Measurements from ENCODE around the gene HSD11B1L.
"Not testable (repeated sequence)": the region's sequence is repeated elsewhere in the genome, so short reads cannot be mapped to it uniquely, and the experiment has no call there.

Gene HSD11B1L

GRCh38 chr19:5700455-5701092 is 19.7 kb downstream of the HSD11B1L start:
- DNase-seq (ENCODE audit: low spot score): no peak

GRCh38 chr19:5702053-5702410 is 21.2 kb downstream of the HSD11B1L start:
- DNase-seq (ENCODE audit: low spot score): not testable (repeated sequence)

DNA sequence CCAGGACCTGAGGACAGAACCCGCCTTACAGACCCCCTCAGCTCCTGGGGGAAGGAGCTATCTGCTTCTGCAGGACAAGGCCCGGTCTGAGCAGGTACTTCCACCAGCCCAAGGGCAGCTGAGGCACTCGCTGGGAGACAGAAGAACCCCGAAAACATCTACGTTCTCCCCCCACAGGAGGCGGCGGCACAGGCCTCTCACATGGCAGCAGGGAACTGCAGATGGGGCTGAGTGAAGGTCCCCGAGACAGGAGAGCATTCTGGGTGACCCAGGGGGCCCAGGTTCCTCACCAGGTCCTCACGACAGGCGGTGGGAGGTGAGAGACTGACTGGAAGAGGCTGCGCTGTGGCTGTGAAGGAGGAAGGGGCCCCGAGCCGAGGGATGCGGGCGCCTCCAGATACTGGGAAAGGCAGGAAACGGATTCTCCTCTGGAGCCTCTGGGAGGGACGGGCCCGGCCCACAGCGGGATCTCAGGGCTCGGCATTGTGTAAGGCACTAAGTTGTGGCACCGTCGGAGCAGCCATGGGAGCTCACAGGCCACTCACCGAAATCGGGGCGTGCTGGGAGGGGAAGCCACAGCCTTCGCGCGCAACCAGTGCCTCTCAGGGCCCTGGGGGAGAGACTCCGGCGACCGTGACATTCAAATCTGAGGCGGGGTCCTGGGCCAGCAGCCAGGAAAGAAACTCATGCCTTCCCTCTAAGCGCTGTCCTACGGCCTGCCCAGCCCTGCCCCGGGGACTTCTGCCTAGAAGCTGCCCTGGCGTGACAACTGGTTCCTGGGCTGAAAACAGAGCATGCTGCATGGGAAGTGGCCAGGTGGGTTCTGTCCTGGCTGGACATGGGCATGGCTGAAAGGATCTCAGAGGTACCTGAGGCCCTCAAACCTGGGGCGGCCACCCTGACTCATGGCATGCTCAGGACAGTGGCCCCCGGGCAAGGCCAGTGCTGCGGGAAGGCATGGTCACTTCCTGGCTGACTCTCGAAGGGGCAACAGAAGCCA is 23.3 kb downstream of the HSD11B1L start:
- DNase-seq (ENCODE audit: low spot score): no peak

- no peak for DNase-seq (ENCODE audit: low spot score)
Measured at GRCh38 chr19:5705552-5705951, 24.7 kb downstream of the HSD11B1L start.

- no peak for DNase-seq (ENCODE audit: low spot score)
Measured at GRCh38 chr19:5706876-5707573, 26.2 kb downstream of the HSD11B1L start.

GRCh38 chr19:5707576-5708575 is 27.0 kb downstream of the HSD11B1L start:
- no peak for DNase-seq (ENCODE audit: low spot score)

GRCh38 chr19:5711025-5711424 is 30.2 kb downstream of the HSD11B1L start:
- DNase-seq (ENCODE audit: low spot score): no peak

- DNase-seq (ENCODE audit: low spot score): no peak
Measured at GRCh38 chr19:5711713-5712161, 30.9 kb downstream of the HSD11B1L start.

DNA sequence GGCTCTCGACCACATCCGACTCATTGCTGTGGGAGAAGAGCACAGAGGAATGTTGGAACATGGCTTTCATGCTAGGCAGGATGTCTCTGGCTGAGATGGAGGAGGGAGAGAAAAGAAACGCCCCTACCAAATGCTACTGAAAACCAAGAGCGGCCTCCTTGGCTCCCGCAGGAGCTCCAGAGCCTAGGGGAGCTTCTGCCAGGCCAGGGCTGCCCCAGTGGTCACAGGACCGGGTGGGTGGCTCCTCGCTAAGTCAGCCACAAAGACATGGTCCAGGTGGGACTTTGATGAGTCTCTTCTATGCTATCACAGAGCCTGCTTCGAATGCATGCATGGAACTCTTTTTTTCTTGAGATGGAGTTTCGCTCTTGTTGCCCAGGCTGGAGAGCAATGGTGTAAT is 32.4 kb downstream of the HSD11B1L start:
- no peak for DNase-seq (ENCODE audit: low spot score)

DNA sequence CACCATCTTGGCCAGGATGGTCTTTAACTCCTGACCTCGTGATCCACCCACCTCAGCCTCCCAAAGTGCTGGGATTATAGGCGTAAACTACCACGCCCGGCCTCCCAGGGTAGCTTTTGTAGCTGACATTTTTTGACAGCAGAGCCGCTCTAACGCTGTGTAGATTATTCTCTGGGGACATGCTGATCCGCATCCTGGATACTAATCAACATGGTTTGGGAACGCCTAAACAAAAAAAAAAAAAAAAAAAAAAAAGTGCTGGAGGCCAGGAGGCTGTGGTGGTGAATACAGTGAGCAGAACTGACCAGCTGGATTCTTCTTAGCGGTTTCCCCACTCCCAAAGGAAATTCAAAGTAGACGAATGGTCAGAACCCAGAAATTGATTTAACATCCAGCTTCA is 34.0 kb downstream of the HSD11B1L start:
- no peak for DNase-seq (ENCODE audit: low spot score)

- no peak for DNase-seq (ENCODE audit: low spot score)
Measured at GRCh38 chr19:5717215-5717935, 36.5 kb downstream of the HSD11B1L start.

GRCh38 chr19:5718037-5718578 is 37.3 kb downstream of the HSD11B1L start:
- DNase-seq (ENCODE audit: low spot score): no peak

- DNase-seq (ENCODE audit: low spot score): peak; percentile 63
Measured at GRCh38 chr19:5718579-5719273, 37.9 kb downstream of the HSD11B1L start.

- no peak for DNase-seq (ENCODE audit: low spot score)
Measured at GRCh38 chr19:5719274-5719960, 38.6 kb downstream of the HSD11B1L start.

DNA sequence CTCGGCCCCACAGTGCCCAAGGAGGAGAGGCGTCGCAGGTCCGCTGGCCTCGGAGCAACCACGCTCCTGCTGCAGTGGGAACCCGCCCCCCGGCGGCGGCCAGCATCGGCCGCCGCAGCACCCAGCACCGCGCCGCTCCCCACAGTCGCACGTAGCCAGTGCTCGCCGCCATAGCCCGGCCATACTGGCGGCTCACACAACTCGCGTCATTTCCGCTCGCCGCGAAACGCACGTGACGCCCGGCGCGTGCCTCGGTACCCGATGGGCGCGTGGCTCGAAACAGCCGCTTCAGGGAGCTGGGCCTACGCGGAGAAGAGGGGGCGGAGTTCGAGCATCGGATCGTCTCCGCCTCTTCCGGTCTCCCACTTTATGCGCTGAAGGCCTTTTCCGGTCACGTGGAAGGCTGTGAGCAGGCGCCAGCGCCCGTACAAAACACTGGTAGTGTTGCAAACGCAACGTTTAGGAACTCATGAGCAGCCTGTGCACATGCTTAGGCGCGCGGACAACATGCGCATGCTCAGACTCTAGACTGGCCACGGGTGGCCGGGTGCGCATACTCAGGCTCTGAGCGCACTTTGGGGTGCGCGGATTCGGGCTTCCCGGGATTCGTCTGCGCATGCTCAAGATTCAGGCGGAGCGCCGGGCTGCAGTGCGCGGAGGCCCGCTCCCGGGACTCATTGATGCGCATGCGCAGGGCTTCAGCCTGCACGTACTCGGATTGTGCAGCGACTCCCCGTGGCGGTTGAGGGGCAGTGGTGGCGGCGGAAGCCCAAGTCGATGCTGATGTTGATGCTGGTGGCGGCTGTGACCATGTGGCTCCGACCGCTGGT is 39.3 kb downstream of the HSD11B1L start, which contains the start of the genes CATSPERD and LONP1:
Gene CATSPERD, plus strand, starts transcription at position 677 of the 830 bp plus-strand sequence. Its CDS starts 101 bp downstream, at position 778.
Gene LONP1, minus strand, starts transcription at position 186 of the 830 bp plus-strand sequence. Its CDS starts 14 bp downstream, at position 172.
- DNase-seq (ENCODE audit: low spot score): peak; percentile 99

- DNase-seq (ENCODE audit: low spot score): no peak
Measured at GRCh38 chr19:5727453-5728050, 46.7 kb downstream of the HSD11B1L start.

GRCh38 chr19:5733172-5733571 is 52.3 kb downstream of the HSD11B1L start:
- DNase-seq (ENCODE audit: low spot score): not testable (repeated sequence)

Data from LoVo (cell line).